Measurements from ENCODE around the gene HOMER2. TPM values are rescaled to one million over a fixed set of nuclear protein-coding genes. Genes with fewer than 3 reads are reported as not detected.

The HOMER2 gene
- total RNA-seq, 1 donor from 2014 or later, result 16.4 TPM

GRCh38 chr15:82911458-82911857, 41.1 kb downstream of the HOMER2 start:
- Histone ChIP-seq H3K36me3 (no peaks in the 10 kb centered on the region), H3K4me1 (no peaks in the 10 kb centered on the region), H3K9me3 (no peaks in the 10 kb centered on the region), H3K27me3 (no peaks in the 10 kb centered on the region), H3K27ac (no peak overlapping the region), H3K4me3 (no peak overlapping the region)
- TF ChIP-seq, protein P1, sequence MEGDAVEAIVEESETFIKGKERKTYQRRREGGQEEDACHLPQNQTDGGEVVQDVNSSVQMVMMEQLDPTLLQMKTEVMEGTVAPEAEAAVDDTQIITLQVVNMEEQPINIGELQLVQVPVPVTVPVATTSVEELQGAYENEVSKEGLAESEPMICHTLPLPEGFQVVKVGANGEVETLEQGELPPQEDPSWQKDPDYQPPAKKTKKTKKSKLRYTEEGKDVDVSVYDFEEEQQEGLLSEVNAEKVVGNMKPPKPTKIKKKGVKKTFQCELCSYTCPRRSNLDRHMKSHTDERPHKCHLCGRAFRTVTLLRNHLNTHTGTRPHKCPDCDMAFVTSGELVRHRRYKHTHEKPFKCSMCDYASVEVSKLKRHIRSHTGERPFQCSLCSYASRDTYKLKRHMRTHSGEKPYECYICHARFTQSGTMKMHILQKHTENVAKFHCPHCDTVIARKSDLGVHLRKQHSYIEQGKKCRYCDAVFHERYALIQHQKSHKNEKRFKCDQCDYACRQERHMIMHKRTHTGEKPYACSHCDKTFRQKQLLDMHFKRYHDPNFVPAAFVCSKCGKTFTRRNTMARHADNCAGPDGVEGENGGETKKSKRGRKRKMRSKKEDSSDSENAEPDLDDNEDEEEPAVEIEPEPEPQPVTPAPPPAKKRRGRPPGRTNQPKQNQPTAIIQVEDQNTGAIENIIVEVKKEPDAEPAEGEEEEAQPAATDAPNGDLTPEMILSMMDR (IDR thresholded peaks at IDR 0.05), result no peak
- DNase-seq (no peak), ATAC-seq (no peak)
- intact Hi-C loops (cut with DNase I), result no loop called here

DNA sequence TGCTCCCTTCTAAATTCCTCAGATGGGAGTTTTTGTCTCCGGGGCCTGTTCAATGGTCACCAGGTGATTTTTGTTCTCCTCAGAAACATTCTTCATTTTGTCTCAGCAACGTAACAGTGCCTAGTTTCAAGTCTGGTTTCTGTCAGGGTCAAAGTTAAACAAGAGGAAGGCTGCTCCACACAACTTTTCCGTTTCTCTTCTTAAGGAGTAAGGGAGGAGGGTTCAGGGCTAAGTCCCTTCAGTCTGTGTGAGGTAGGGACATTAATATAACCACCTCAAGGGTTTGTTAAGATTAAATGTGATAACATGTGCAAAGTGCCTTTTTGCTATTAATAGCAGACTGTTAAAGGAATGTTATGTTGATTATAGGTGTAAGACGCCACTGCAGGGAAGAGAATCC, 41.8 kb downstream of the HOMER2 start:
- H3K27ac ChIP-seq, result no peak overlapping the region
- TF ChIP-seq, protein P1 (IDR thresholded peaks at IDR 0.05), result no peak
- ATAC-seq (no peak), DNase-seq (no peak)
- no peaks in the 10 kb centered on the region for H3K36me3 ChIP-seq
- H3K4me3 ChIP-seq, result no peak overlapping the region
- no peaks in the 10 kb centered on the region for H3K4me1 ChIP-seq
- H3K27me3 ChIP-seq, result no peaks in the 10 kb centered on the region
- intact Hi-C loops (cut with DNase I), result no loop called here
- no peaks in the 10 kb centered on the region for H3K9me3 ChIP-seq

GRCh38 chr15:82909080-82909815, 43.3 kb downstream of the HOMER2 start:
- ATAC-seq, result no peak
- no peaks in the 10 kb centered on the region for H3K27me3 ChIP-seq
- intact Hi-C loops (cut with DNase I), result no loop called here
- H3K9me3 ChIP-seq, result no peaks in the 10 kb centered on the region
- H3K27ac ChIP-seq, result no peak overlapping the region
- TF ChIP-seq, protein P1 (IDR thresholded peaks at IDR 0.05), result no peak
- H3K4me1 ChIP-seq, result no peaks in the 10 kb centered on the region
- no peak for DNase-seq
- H3K36me3 ChIP-seq, result no peaks in the 10 kb centered on the region
- H3K4me3 ChIP-seq, result no peak overlapping the region

DNA sequence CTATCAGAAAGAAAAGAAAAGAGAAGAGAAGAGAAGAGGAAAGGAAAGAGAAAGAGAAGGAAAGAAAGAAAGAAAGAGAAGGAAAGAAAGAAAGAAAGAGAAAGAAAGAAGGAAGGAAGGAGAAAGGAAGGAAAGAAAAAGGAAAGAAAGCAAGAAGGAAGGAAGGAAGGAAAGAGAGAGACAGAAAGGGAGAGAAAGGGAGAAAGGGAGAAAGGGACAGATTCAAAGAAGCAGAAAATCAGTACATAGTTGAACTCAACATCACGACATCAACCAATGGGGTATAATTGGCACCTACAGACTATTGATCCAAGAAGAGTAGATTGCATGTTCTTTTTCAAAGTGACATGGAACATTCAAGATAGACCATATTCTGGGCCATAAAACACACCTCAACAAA, 45.2 kb downstream of the HOMER2 start:
- H3K9me3 ChIP-seq, result no peaks in the 10 kb centered on the region
- H3K4me3 ChIP-seq, result no peak overlapping the region
- TF ChIP-seq, protein P1 (IDR thresholded peaks at IDR 0.05), result no peak
- no peaks in the 10 kb centered on the region for H3K36me3 ChIP-seq
- DNase-seq, result no peak
- H3K27ac ChIP-seq, result no peak overlapping the region
- no peaks in the 10 kb centered on the region for H3K27me3 ChIP-seq
- ATAC-seq, result no peak
- H3K4me1 ChIP-seq, result no peaks in the 10 kb centered on the region
- intact Hi-C loops (cut with DNase I), result no loop called here

DNA sequence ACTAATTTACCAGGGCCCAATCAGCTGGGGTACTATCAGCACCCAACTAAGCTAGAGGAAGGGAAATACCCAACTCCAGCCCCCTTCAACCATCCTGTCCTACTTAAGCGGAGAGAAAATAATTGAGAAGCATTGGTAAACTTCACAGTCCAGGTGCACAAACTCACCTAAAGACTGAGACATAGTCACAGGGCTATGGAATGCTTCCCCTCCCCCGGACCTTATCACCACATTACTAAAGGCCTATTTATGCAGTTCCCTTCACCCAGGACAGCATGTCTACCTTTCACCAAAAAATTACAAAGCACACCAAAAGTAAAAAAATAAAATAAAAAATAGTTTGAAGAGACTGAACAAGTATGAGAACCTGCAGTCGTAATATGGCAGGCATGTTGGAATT, 47.9 kb downstream of the HOMER2 start:
- intact Hi-C loops (cut with DNase I), result no loop called here
- no peaks in the 10 kb centered on the region for H3K36me3 ChIP-seq
- no peaks in the 10 kb centered on the region for H3K9me3 ChIP-seq
- H3K27ac ChIP-seq, result no peak overlapping the region
- TF ChIP-seq, protein P1 (IDR thresholded peaks at IDR 0.05), result no peak
- ATAC-seq (no peak), DNase-seq (no peak)
- H3K4me3 ChIP-seq, result no peak overlapping the region
- H3K27me3 ChIP-seq, result no peaks in the 10 kb centered on the region
- no peaks in the 10 kb centered on the region for H3K4me1 ChIP-seq

- H3K4me3 ChIP-seq, result no peak overlapping the region
- intact Hi-C loops (cut with DNase I), result no loop called here
- TF ChIP-seq, protein P1 (IDR thresholded peaks at IDR 0.05), result no peak
- ATAC-seq (no peak), DNase-seq (no peak)
- H3K27ac ChIP-seq, result no peak overlapping the region
- no peaks in the 10 kb centered on the region for H3K27me3 ChIP-seq
- no peaks in the 10 kb centered on the region for H3K4me1 ChIP-seq
- no peaks in the 10 kb centered on the region for H3K9me3 ChIP-seq
- no peaks in the 10 kb centered on the region for H3K36me3 ChIP-seq
These were observed 49.0 kb downstream of the HOMER2 start for GRCh38 chr15:82903511-82903910.

Measured in upper lobe of right lung (tissue), 1 donor.